ENCODE measurements around the gene BSN. TPM values are rescaled to one million over a fixed set of nuclear protein-coding genes. Genes with fewer than 3 reads are reported as not detected.

Gene BSN
- total RNA-seq, 1 donor from 2014 or later = 0.85 TPM

- no peaks in the 10 kb centered on the region for H3K27me3 ChIP-seq
Observed at GRCh38 chr3:49627634-49628033, 73.4 kb downstream of the BSN start.

DNA sequence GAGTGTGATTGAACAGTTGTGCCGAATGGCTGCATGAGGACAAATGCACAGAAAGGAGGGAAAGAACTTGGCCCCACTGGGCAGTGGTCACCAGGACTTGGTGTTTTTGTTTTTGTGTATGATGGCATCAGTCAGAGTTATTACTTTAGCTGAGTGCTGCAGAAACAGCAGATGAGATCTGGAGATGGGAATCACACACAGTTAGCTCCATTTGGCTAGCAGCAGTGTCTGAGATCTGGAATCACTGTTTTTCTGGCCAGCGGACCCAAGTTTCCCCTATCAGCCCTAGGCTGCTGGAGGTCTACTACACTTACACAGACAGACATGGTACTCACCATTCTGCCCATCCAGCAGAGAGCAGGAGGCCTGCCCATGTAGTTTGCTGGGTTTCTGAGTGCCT lies 74.0 kb downstream of the BSN start:
- Histone ChIP-seq H3K36me3 (no peaks in the 10 kb centered on the region), H3K27me3 (no peaks in the 10 kb centered on the region), H3K9me3 (no peaks in the 10 kb centered on the region), H3K4me3 (no peak overlapping the region), H3K27ac (no peak overlapping the region), H3K4me1 (no peaks in the 10 kb centered on the region)
- no peak for DNase-seq (ENCODE audit: low spot score in 2 of 2)
- intact Hi-C loops (cut with DNase I) = no loop called here
- TF ChIP-seq CTCF (IDR thresholded peaks at IDR 0.05) = no peak

More at GRCh38 chr3:49627634-49628033, 73.4 kb downstream of the BSN start:
- no peak for DNase-seq (ENCODE audit: low spot score in 2 of 2)
- TF ChIP-seq CTCF (IDR thresholded peaks at IDR 0.05) = no peak
- H3K9me3 ChIP-seq = no peaks in the 10 kb centered on the region
- H3K27ac ChIP-seq = no peak overlapping the region
- H3K4me1 ChIP-seq = no peaks in the 10 kb centered on the region
- no peaks in the 10 kb centered on the region for H3K36me3 ChIP-seq
- intact Hi-C loops (cut with DNase I) = no loop called here
- H3K4me3 ChIP-seq = no peak overlapping the region

- H3K36me3 ChIP-seq = no peaks in the 10 kb centered on the region
- H3K27ac ChIP-seq = no peak overlapping the region
- DNase-seq (ENCODE audit: low spot score in 2 of 2) = no peak
- H3K4me3 ChIP-seq = no peak overlapping the region
- intact Hi-C loops (cut with DNase I) = no loop called here
- H3K4me1 ChIP-seq = no peaks in the 10 kb centered on the region
- H3K27me3 ChIP-seq = no peaks in the 10 kb centered on the region
- H3K9me3 ChIP-seq = no peaks in the 10 kb centered on the region
- TF ChIP-seq CTCF (IDR thresholded peaks at IDR 0.05) = no peak
Observed at GRCh38 chr3:49629451-49629850, 75.2 kb downstream of the BSN start.

GRCh38 chr3:49629866-49630265 lies 75.6 kb downstream of the BSN start:
- intact Hi-C loops (cut with DNase I) = no loop called here
- no peak for TF ChIP-seq CTCF (IDR thresholded peaks at IDR 0.05)
- no peaks in the 10 kb centered on the region for H3K4me1 ChIP-seq

GRCh38 chr3:49630784-49631183 lies 76.5 kb downstream of the BSN start:
- no peak for DNase-seq (ENCODE audit: low spot score in 2 of 2)
- Histone ChIP-seq H3K4me3 (no peak overlapping the region), H3K36me3 (no peaks in the 10 kb centered on the region), H3K27me3 (no peaks in the 10 kb centered on the region), H3K4me1 (no peaks in the 10 kb centered on the region), H3K9me3 (no peaks in the 10 kb centered on the region), H3K27ac (no peak overlapping the region)
- intact Hi-C loops (cut with DNase I) = no loop called here
- TF ChIP-seq CTCF (IDR thresholded peaks at IDR 0.05) = no peak

More at GRCh38 chr3:49629866-49630265, 75.6 kb downstream of the BSN start:
- H3K4me3 ChIP-seq = no peak overlapping the region
- H3K27ac ChIP-seq = no peak overlapping the region
- no peaks in the 10 kb centered on the region for H3K36me3 ChIP-seq
- H3K27me3 ChIP-seq = no peaks in the 10 kb centered on the region
- DNase-seq (ENCODE audit: low spot score in 2 of 2) = no peak
- H3K9me3 ChIP-seq = no peaks in the 10 kb centered on the region

- no peak for TF ChIP-seq CTCF (IDR thresholded peaks at IDR 0.05)
- Histone ChIP-seq H3K27me3 (no peaks in the 10 kb centered on the region), H3K4me1 (peaks cover 5 to 8% of the 10 kb centered on the region in 2 donors), H3K4me3 (no peak overlapping the region), H3K36me3 (no peaks in the 10 kb centered on the region), H3K9me3 (no peaks in the 10 kb centered on the region), H3K27ac (no peak overlapping the region)
- no peak for DNase-seq (ENCODE audit: low spot score in 2 of 2)
- intact Hi-C loops (cut with DNase I) = no loop called here
Observed at GRCh38 chr3:49634736-49635135, 80.5 kb downstream of the BSN start.

Data from ascending aorta (tissue), 2 donors.